GM12873 (cell line): ENCODE data around the gene CSTF2T.

Experiments used
- TF ChIP-seq, protein P1 (sequence below): IDR thresholded peaks from 2 replicates; pipeline ENCODE4 v1.5.1; 2012; ENCODE audit warnings: low read depth, mild to moderate bottlenecking, moderate library complexity, low read length, control low read depth; ENCODE audit not compliant: insufficient read depth; ENCODE audit errors: missing control alignments

Gene CSTF2T

DNA sequence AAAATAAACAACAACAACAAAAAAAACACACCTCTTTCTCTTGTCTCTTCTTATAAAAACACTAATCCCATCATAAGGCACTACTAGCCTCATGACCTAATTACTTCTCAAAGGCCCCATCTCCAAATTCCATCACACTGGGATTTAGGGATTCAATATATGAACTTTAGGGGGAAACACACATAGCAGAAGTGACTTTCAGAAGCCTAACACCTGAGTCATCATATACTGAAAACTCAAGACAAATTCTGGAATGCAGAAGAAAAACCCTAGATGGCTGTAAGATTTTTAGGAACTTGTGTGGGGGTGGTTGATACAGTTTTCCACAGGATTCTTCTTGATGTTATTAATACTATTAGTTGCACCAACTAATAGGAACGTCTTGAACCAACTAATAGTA is 33.7 kb upstream of the CSTF2T start:
- TF ChIP-seq, protein P1, sequence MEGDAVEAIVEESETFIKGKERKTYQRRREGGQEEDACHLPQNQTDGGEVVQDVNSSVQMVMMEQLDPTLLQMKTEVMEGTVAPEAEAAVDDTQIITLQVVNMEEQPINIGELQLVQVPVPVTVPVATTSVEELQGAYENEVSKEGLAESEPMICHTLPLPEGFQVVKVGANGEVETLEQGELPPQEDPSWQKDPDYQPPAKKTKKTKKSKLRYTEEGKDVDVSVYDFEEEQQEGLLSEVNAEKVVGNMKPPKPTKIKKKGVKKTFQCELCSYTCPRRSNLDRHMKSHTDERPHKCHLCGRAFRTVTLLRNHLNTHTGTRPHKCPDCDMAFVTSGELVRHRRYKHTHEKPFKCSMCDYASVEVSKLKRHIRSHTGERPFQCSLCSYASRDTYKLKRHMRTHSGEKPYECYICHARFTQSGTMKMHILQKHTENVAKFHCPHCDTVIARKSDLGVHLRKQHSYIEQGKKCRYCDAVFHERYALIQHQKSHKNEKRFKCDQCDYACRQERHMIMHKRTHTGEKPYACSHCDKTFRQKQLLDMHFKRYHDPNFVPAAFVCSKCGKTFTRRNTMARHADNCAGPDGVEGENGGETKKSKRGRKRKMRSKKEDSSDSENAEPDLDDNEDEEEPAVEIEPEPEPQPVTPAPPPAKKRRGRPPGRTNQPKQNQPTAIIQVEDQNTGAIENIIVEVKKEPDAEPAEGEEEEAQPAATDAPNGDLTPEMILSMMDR = no peak

DNA sequence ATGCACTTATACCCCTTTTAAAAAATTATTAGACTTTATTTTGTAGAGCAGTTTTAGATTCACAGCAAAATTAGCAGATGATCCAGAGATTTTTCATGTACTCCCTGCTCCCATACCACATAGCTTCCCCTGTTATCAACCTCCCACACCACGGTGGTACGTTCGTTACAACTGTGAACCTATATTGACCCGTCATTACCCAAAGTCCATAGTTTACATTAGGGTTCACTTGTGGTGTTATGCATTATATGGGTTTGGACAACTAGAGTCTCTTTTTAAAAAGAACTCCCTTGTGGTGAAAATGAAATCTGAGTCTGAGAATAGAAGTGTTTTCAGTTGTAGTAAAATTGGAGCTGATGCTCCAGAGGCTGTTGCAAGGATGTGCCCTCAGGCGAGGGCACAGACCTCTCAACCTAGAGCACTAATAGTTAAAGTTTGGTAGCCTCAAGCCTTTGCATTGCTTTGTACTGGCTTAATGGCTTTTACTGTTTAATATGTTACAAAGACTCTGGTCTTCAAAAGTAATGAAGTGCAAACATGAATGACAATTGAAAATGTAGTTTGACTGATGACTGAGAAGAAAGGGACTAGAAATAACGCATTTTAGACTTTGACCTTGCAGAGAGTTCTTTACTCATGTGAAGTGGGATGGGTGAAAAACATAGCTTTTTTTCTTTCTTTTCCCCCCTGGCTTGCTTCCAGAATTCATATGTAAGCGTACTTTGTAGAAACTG is 30.6 kb upstream of the CSTF2T start:
- TF ChIP-seq, protein P1 = no peak

DNA sequence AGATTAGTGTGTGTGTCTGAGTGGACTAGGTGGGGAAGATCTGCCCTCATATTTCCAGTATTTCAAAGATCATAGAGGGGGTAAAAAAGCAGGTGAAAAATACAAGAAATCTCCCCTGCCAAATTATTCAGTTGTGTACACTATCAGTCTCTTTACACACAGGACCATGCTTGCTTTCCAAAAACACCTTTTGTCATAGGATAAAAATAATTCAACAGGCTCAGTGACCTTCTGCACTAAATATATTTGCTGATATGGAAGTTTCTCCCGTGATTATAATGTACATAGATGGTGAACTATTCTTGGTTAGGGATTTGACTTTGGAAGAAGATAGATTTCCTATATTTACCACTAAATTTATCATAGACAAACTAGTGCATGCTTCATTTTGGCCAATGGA is 24.6 kb upstream of the CSTF2T start:
- TF ChIP-seq, protein P1 = no peak

DNA sequence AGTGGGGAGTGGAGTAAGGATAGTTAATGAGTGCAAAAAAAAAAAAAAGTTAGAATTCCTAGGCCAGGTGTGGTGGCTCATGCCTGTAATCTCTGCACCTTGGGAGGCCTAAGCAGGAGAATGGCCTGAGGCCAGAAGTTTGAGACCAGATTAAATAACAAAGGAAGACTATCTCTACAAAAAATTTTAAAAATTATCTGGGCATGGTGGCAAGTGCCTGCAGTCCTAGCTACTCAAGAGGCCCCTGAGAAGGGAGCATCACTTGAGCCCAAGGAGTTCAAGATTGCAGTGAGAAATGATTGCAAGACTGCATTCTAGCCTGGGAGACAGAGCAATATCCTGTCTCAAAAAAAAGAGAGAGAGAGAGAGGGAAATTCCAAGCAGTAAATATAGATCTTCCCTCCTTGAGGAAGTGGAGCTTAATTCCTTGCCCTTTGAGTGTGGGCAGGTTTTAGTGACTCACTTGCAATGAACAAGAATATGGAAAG is 19.5 kb upstream of the CSTF2T start:
- TF ChIP-seq, protein P1 = no peak

DNA sequence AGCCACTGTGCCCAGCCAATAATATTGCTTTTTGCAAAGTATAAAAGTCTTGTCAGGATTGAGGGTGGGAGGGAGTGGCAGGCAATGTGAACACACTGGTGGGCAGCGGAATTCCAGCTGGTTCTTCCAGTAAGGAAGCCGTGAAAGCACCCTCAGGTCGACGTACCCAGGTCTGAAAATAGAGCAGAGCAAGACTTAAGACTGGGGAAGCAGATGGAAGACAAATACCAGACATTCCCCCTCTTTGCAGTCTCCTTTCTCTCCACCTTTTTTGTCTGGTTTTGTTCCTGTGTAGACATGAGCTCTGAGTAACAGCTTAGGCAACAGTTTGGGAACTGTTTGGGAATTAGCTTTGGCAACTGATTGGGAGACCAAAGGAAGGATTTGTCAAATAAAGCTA is 17.6 kb upstream of the CSTF2T start:
- TF ChIP-seq, protein P1 = no peak

DNA sequence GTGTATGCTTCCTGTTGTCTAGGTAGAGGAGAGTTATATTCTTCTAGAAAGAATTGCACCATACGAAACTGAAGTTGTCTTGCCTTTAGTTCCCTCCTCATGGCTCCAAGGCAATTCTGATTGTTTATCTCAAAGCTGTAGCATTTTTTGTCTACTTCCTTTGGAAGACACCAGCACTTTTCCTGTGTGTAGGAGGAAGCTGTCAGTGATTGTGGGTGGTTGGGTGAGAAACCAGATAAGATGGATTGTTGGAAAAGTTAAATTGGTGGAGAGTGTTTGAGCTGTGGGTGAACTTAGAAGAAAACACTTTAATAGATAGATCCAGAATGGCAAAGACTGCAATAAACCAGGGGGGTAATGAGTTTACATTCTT is 12.1 kb upstream of the CSTF2T start:
- TF ChIP-seq, protein P1 = no peak

DNA sequence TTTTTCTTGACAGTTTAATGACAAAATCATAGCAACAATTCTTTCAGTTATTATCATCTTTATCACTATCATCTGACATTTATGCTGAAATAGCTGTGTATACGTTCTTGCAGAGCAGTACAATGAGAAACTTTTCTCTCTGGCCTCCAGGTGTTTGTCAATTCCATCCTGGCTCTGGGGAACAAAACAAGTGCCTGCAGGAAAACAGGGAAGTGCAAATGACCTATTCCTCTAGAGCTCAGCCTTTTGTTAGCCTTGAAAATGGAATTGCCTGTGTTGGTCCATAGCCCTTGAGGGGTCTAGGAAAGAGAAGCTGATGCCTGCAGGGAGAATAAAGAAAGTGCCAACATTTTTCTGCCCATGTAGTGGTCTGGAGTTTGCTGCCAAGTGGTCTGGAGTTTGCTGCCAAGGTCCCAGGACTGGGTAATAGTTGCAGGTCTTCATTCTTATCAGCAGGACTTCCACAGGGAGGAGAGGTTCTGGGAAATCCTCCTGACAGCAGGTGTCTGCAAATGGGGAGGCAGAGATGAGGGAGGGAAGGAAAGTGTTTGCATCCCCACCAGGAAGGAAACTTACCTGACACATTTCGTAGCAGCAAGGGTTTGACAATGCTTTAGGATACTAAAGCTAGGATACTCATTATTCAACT is 10.1 kb upstream of the CSTF2T start:
- TF ChIP-seq, protein P1 = no peak
